H1 (cell line): ENCODE measurements around the gene EEF1G. TPM values are rescaled to one million over a fixed set of nuclear protein-coding genes. Genes with fewer than 3 reads are reported as not detected.

Source experiments
- CTCF ChIA-PET: fragments of 300-600 bp; sonication (Branson Sonifier 250); formaldehyde crosslinking; loops from one replicate; lab custom pipeline; 2021; ENCODE audit not compliant: partially characterized antibody; lab: Charles Lee
- POLR2A ChIA-PET: fragments of 300-600 bp; sonication (Branson Sonifier 250); formaldehyde crosslinking; loops from one replicate; lab custom pipeline; 2021; ENCODE audit warnings: inconsistent platforms; ENCODE audit not compliant: partially characterized antibody; lab: Charles Lee
- DNase-seq, 2 experiments: peaks; one replicate each; pipeline versions ENCODE4 v3.0.0 to v3.0.0-alpha.2; 2010 to 2022; ENCODE audit warnings: low spot score in 2 of 2, low read depth in 1 of 2, mixed read lengths in 1 of 2
- FAIRE-seq: peaks from 2 replicates; lab custom pipeline; 2011; peaks lifted over from hg19 to GRCh38; lab: Jason Lieb, UNC
- H2AFZ ChIP-seq: 2 replicates; pipeline ENCODE4 v1.8.1; 2012; ENCODE audit warnings: low read length, inconsistent platforms
- H2AK5ac ChIP-seq: 2 replicates; pipeline ENCODE4 v1.6.1; 2013; ENCODE audit warnings: low read depth, low read length
- H2BK120ac ChIP-seq: replicated peaks from 2 replicates; pipeline ENCODE3; 2013; ENCODE audit warnings: low read depth, low read length, inconsistent platforms
- H2BK12ac ChIP-seq: 2 replicates; pipeline ENCODE4 v1.6.1; 2013; ENCODE audit warnings: low read depth, low read length
- H2BK15ac ChIP-seq: 2 replicates; pipeline ENCODE4 v1.6.1; 2013; ENCODE audit warnings: low read length
- H2BK20ac ChIP-seq: 2 replicates; pipeline ENCODE4 v1.6.1; 2013; ENCODE audit warnings: low read length
- H2BK5ac ChIP-seq: 2 replicates; pipeline ENCODE4 v1.6.1; 2013; ENCODE audit warnings: low read depth, low read length
- H3K14ac ChIP-seq: 2 replicates; pipeline ENCODE4 v1.6.1; 2013; ENCODE audit warnings: inconsistent platforms; ENCODE audit not compliant: insufficient read length
- H3K18ac ChIP-seq: 2 replicates; pipeline ENCODE4 v1.6.1; 2013; ENCODE audit warnings: low read length; ENCODE audit errors: extremely low read depth
- H3K23ac ChIP-seq: 2 replicates; pipeline ENCODE4 v1.6.1; 2013; ENCODE audit warnings: inconsistent platforms; ENCODE audit not compliant: insufficient read length
- H3K23me2 ChIP-seq: 2 replicates; pipeline ENCODE4 v1.6.1; 2013; ENCODE audit warnings: low read depth, low read length
- H3K27ac ChIP-seq: 2 replicates; pipeline ENCODE4 v1.6.1; 2011; ENCODE audit warnings: low read depth, low read length, inconsistent platforms
- H3K27me3 ChIP-seq, 4 experiments: replicated peaks in 1 of 4; 1 replicate in 1 of 4; 2 replicates in 3 of 4; pipeline versions ENCODE4 v1.6.1 to v1.8.1; 2011 to 2013; ENCODE audit warnings: low read length in 3 of 4, mild to moderate bottlenecking in 3 of 4, inconsistent platforms in 2 of 4, mixed read lengths in 2 of 4, moderate library complexity in 1 of 4; ENCODE audit not compliant: control insufficient read depth in 3 of 4, insufficient read depth in 3 of 4; ENCODE audit errors: extremely low read depth in 1 of 4
- H3K36me3 ChIP-seq, 4 experiments: 2 replicates each; pipeline versions ENCODE4 v1.6.1 to v1.8.1; 2011 to 2013; ENCODE audit warnings: mild to moderate bottlenecking in 4 of 4, low read length in 3 of 4, moderate library complexity in 2 of 4, control low read depth in 1 of 4, inconsistent platforms in 1 of 4; ENCODE audit not compliant: insufficient read depth in 4 of 4, control insufficient read depth in 2 of 4
- H3K4ac ChIP-seq: replicated peaks from 2 replicates; pipeline ENCODE3; 2013; ENCODE audit warnings: low read length, low read depth, mixed read lengths, inconsistent platforms; ENCODE audit not compliant: insufficient read length
- H3K4me1 ChIP-seq, 4 experiments: replicated peaks in 1 of 4; 1 replicate in 1 of 4; 2 replicates in 3 of 4; pipeline versions ENCODE4 v1.6.1 to v1.8.1; 2011 to 2013; ENCODE audit warnings: low read length in 3 of 4, inconsistent platforms in 2 of 4, mixed read lengths in 1 of 4; ENCODE audit not compliant: insufficient read depth in 4 of 4, control insufficient read depth in 3 of 4
- H3K4me2 ChIP-seq, 2 experiments: 2 replicates each; pipeline versions ENCODE4 v1.6.1 to v1.8.1; 2011 to 2013; ENCODE audit warnings: low read depth in 2 of 2, low read length in 2 of 2, control low read depth in 1 of 2, inconsistent platforms in 1 of 2, mild to moderate bottlenecking in 1 of 2; ENCODE audit not compliant: insufficient read depth in 1 of 2
- H3K4me3 ChIP-seq, 4 experiments: fragments of 200-600, 300-600 bp in 1 of 4; sonication (generic), shearing (Covaris generic), sonication (Bioruptor Twin) in 1 of 4; 2 replicates each; pipeline versions ENCODE4 v1.5.1 to v1.8.1; 2011 to 2016; ENCODE audit warnings: low read length in 4 of 4, low read depth in 3 of 4, control low read depth in 2 of 4, inconsistent platforms in 2 of 4, mild to moderate bottlenecking in 2 of 4, mixed read lengths in 1 of 4, moderate library complexity in 1 of 4; ENCODE audit not compliant: insufficient read depth in 2 of 4; ENCODE audit errors: extremely low read depth in 1 of 4
- H3K56ac ChIP-seq: replicated peaks from 2 replicates; pipeline ENCODE3; 2013; ENCODE audit warnings: low read depth, mild to moderate bottlenecking, mixed read lengths, low read length, inconsistent platforms; ENCODE audit not compliant: insufficient read length
- H3K79me1 ChIP-seq: 2 replicates; pipeline ENCODE4 v1.6.1; 2013; ENCODE audit warnings: low read depth, low read length, control low read depth
- H3K79me2 ChIP-seq, 2 experiments: 2 replicates each; pipeline versions ENCODE4 v1.6.1 to v1.8.1; 2012 to 2013; ENCODE audit warnings: low read length in 2 of 2, mild to moderate bottlenecking in 2 of 2, inconsistent platforms in 1 of 2; ENCODE audit not compliant: insufficient read depth in 2 of 2, control insufficient read depth in 1 of 2
- H3K9ac ChIP-seq, 4 experiments: replicated peaks in 1 of 4; 1 replicate in 1 of 4; 2 replicates in 3 of 4; pipeline versions ENCODE4 v1.6.1 to v1.8.1; 2011 to 2013; ENCODE audit warnings: low read depth in 3 of 4, low read length in 3 of 4, control low read depth in 2 of 4, mild to moderate bottlenecking in 2 of 4, moderate library complexity in 2 of 4, inconsistent platforms in 1 of 4; ENCODE audit errors: extremely low read depth in 1 of 4
- H3K9me3 ChIP-seq, 2 experiments: 2 replicates each; pipeline versions ENCODE4 v1.6.1 to v1.8.1; 2012 to 2013; ENCODE audit warnings: mild to moderate bottlenecking in 2 of 2, moderate library complexity in 2 of 2, control low read depth in 1 of 2, inconsistent platforms in 1 of 2, low read depth in 1 of 2, low read length in 1 of 2, mixed read lengths in 1 of 2; ENCODE audit not compliant: insufficient read depth in 2 of 2
- H4K20me1 ChIP-seq, 2 experiments: replicated peaks in 1 of 2; 2 replicates each; pipeline versions ENCODE3 to v1.8.1; 2011 to 2013; ENCODE audit warnings: inconsistent platforms in 2 of 2, low read length in 2 of 2, mild to moderate bottlenecking in 1 of 2; ENCODE audit not compliant: insufficient read depth in 2 of 2, control insufficient read depth in 1 of 2
- H4K5ac ChIP-seq: 2 replicates; pipeline ENCODE4 v1.6.1; 2013; ENCODE audit warnings: low read length, low read depth, mixed read lengths, inconsistent platforms; ENCODE audit not compliant: insufficient read length
- H4K8ac ChIP-seq: 2 replicates; pipeline ENCODE4 v1.8.0; 2013; ENCODE audit warnings: mild to moderate bottlenecking, moderate library complexity, low read length, inconsistent platforms; ENCODE audit not compliant: insufficient read depth; ENCODE audit errors: extremely low read depth
- H4K91ac ChIP-seq: replicated peaks from 2 replicates; pipeline ENCODE3; 2013; ENCODE audit warnings: low read length, mixed read lengths, inconsistent platforms; ENCODE audit not compliant: insufficient read length
- GTF2F1 ChIP-seq: IDR thresholded peaks from 2 replicates; pipeline ENCODE4 v1.6.1; 2012; ENCODE audit warnings: low read depth, low read length, improper control_type of control experiment, borderline replicate concordance
- NRF1 ChIP-seq: IDR thresholded peaks from 2 replicates; pipeline ENCODE4 v1.6.1; 2011; ENCODE audit warnings: mild to moderate bottlenecking, low read depth, low read length, improper control_type of control experiment
- RNF2 ChIP-seq: fragments of 200-900, 300-1000 bp; sonication (generic); IDR thresholded peaks from 2 replicates; pipeline ENCODE4 v1.7.1; 2016; ENCODE audit warnings: borderline replicate concordance, low read depth, mild to moderate bottlenecking, antibody characterized with exemption, low read length; ENCODE audit not compliant: poor library complexity, severe bottlenecking; ENCODE audit errors: missing control alignments
- USF2 ChIP-seq: IDR thresholded peaks from 2 replicates; pipeline ENCODE4 v1.6.1; 2011; ENCODE audit warnings: low read length, improper control_type of control experiment
- WGBS, 2 experiments: shearing (Covaris generic) in 1 of 2; methylation state at CpG; one replicate each; pipeline versions ENCODE4 v1.1.6 to v1.1.7; 2013 to 2015; ENCODE audit warnings: low lambda C conversion rate in 2 of 2, mixed read lengths in 2 of 2, inconsistent platforms in 1 of 2, low coverage in 1 of 2, missing lambda C conversion rate in 1 of 2; ENCODE audit not compliant: insufficient replicate concordance in 2 of 2, insufficient coverage in 1 of 2, insufficient read length in 1 of 2; ENCODE audit errors: extremely low coverage in 1 of 2, missing lambda C conversion rate in 1 of 2; 5-methylcytosine and 5-hydroxymethylcytosine counted together
- polyA plus RNA-seq, 7 experiments: library from polyadenylated mRNA; depleted of rRNA in 3 of 7; stranded (reverse) in 5 of 7; unstranded in 2 of 7; fragments of >200 nt in 5 of 7; fragments of 200-250 nt in 2 of 7; gene quantifications; 1 replicate in 5 of 7; 2 replicates in 1 of 7; 4 replicates in 1 of 7; pipeline versions ENCODE4 v1.2.1 to v1.2.3, GENCODE V29; 2011 to 2013; ENCODE audit warnings: missing spikeins in 2 of 7, mixed read lengths in 2 of 7
- total RNA-seq: library from RNA; stranded (reverse); fragmentation: NEBNext Ultra II Directional; extraction: Animal tissue kit (Norgen Biotek cat#: 25700); gene quantifications from 2 replicates; pipeline ENCODE4 v1.2.1, GENCODE V29; 2021

The EEF1G gene
- total and polyA plus RNA-seq, 2 of the 8 experiments (the other 6 are each of a cell fraction or from before 2014, with no cell fraction given): 1,627 to 1,996 TPM

GRCh38 chr11:62577046-62577714 is 3.5 kb upstream of the EEF1G start:
- no peak overlapping the region for H4K5ac ChIP-seq
- no peaks in the 10 kb centered on the region for H3K27me3 ChIP-seq
- H3K79me2 ChIP-seq: peaks cover 0 to 14% of the 10 kb centered on the region in 2 experiments; a peak in 3 of 4 replicates
- ChIA-PET POLR2A (interaction anchor here (0.7 to 20.7 kb wide), 5 partner anchors 11 to 217 kb away, joined by 3 to 336 read pairs (median 3); partner anchors contain the start of gene TUT1), CTCF (interaction anchor here (0.6 to 2.4 kb wide), 4 partner anchors 12 to 148 kb away, joined by 3 to 15 read pairs (median 3); no protein-coding TSS in a partner anchor)
- H3K79me1 ChIP-seq: 0 out of 2 replicates have a peak, but pooled peaks cover 4% of the 10 kb centered on the region
- H2BK20ac ChIP-seq: no peak overlapping the region
- no peak for DNase-seq
- 94% methylated on average over 12 of the region's 12 CpGs; no CpG with 5 or more reads in 1 of the 2 experiments for WGBS, 2 experiments
- H3K27ac ChIP-seq: no peak overlapping the region
- H2BK120ac ChIP-seq: no peak overlapping the region
- no peak overlapping the region for H3K9ac ChIP-seq
- H3K23me2 ChIP-seq: peaks cover 13% of the 10 kb centered on the region
- no peak overlapping the region for H3K4me2 ChIP-seq
- H2BK15ac ChIP-seq: no peak overlapping the region
- H3K9me3 ChIP-seq: no peaks in the 10 kb centered on the region
- H3K56ac ChIP-seq: no peak overlapping the region
- H3K4me1 ChIP-seq: peaks cover 0 to 11% (median 4%) of the 10 kb centered on the region in 4 experiments; a peak in 3 of 7 replicates
- peaks cover 0 to 5% of the 10 kb centered on the region in 2 experiments for H4K20me1 ChIP-seq
- no peak overlapping the region for H3K23ac ChIP-seq
- H2AK5ac ChIP-seq: no peak overlapping the region
- no peak overlapping the region for H4K91ac ChIP-seq
- H4K8ac ChIP-seq: no peak overlapping the region
- TF ChIP-seq NRF1: no peak
- no peak for TF ChIP-seq GTF2F1
- no peak for TF ChIP-seq USF2
- no peak for TF ChIP-seq RNF2
- no peak overlapping the region for H3K18ac ChIP-seq
- H2BK5ac ChIP-seq: no peak overlapping the region
- H3K36me3 ChIP-seq: peaks cover 6 to 30% (median 18%) of the 10 kb centered on the region in 4 experiments
- H2BK12ac ChIP-seq: no peak overlapping the region
- H3K14ac ChIP-seq: no peak overlapping the region
- H3K4ac ChIP-seq: no peak overlapping the region
- H2AFZ ChIP-seq: no peak overlapping the region
- H3K4me3 ChIP-seq: no peak overlapping the region
- FAIRE-seq: no peak
